Measurements from ENCODE around the gene NDC1.
"Not testable (repeated sequence)": the region's sequence is repeated elsewhere in the genome, so short reads cannot be mapped to it uniquely, and the experiment has no call there.

The NDC1 gene

DNA sequence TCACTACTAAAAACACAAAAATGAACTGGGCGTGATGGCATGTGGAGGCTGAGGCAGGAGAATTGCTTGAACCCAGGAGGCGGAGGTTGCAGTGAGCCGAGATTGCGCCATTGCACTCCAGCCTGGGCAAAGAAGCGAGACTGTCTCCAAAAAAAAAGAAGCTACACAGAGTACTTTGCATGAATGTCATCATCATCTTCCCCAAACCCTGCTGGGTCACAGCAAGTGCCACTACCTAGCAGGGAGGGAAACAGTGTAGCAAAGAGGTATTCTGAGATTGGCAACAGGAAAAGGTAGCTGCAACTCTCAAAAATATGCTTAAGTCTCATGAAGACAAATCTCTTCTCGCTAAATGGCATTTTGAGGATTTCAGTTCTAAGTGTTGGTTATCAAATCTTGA lies 12.8 kb downstream of the NDC1 start:
- no peak for DNase-seq

DNA sequence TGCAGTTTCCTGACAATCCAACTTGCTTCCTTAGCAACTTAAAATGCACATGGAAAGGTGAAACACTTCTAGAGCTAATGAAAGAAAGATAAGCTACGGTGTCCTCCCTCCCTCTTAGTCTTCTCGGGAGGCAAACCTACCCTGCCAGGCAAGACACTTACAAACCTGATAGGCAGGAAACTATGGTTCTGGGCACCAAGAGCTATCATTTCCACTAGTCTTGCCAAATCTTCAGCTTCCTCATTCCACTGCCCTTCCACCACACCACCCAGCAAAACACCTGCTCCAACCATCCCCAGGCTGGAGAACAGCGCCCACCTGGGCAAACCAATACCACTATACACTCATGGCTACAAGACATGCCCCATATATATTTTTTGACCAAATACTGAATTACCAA lies 15.2 kb downstream of the NDC1 start:
- no peak for DNase-seq

DNA sequence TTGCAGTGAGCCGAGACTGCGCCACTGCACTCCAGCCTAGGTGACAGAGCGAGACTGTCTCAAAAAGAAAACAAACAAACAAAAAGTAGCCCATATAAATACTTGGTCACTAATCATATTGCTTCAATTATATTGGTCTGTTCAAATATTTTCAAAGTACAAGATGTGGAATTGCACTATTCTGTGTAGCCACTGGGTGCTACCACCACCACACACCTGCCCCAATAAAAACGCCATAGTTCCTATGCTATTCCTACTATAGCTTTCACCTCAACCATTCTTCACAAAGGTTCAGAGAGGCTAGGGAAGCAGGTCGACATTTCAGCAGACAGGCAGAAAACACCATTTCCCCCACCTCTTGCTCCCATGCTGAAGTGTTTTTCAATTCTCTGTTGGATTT lies 16.7 kb downstream of the NDC1 start:
- no peak for DNase-seq

DNA sequence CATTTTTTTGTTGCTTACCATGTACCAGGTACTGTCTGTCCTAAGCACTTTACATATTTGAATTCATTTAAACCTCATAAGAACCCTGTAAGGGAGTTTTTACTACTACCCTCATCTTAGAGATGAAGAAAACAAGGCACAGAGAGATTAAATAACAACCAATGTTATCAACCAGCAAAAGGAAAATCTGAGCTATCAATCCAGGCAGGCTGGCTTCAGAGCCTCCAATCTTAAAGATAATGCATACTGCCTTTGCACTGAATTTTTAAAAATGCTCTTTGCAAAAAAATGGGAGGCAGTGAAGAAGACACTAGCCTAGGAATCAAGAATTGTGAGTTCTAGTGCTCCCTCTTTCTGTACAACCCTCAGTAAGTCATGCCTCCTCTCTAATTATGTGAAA lies 18.7 kb downstream of the NDC1 start:
- no peak for DNase-seq

DNA sequence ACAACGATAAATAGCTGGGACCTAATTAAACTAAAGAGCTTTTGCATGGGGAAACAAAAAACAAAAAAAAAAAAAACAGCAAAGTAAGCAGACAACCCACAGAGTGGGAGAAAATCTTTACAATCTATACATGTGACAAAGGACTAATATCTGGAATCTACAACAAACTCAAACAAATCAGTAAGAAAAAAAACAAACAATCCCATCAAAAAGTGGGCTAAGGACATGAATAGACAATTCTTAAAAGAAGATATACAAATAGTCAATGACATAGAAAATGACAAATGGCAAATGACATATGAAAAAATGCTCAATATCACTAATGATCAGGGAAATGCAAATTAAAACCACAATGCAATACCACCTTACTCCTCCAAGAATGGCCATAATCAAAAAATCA lies 21.5 kb downstream of the NDC1 start:
- not testable (repeated sequence) for DNase-seq

DNA sequence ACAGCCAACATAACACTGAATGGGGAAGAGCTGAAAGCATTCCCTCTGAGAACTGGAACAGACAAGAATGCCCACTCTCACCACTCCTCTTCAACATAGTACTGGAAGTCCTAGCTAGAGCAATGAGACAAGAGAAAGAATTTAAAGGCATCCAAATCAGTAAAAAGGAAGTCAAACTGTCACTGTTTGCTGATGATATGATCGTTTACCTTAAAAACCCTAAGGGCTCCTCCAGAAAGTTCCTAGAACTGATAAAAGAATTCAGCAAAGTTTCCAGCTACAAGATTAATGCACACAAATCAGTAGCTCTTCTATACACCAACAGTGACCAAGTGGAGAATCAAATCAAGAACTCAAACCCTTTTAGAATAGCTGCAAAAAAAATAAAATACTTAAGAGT lies 22.6 kb downstream of the NDC1 start:
- DNase-seq: not testable (repeated sequence)

DNA sequence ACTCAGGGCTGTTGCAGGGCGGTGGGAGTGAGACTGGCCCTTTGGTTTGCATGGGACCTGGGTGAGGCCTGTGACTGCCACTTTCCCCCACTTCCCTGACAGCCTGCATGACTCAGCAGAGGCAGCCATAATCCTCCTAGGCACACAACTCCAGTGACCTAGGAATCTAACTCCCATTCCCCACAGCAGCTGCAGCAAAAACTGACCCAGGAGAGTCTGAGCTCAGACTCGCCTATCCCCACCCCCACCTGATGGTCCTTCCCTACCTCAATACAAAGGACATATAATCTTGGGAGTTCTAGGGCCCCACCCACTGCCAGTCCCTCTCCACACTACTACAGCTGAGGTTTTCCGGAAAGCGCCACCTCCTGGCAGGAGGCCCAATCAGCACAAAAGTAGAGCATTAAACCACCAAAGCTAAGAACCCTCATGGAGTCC lies 26.7 kb downstream of the NDC1 start:
- DNase-seq: no peak

DNA sequence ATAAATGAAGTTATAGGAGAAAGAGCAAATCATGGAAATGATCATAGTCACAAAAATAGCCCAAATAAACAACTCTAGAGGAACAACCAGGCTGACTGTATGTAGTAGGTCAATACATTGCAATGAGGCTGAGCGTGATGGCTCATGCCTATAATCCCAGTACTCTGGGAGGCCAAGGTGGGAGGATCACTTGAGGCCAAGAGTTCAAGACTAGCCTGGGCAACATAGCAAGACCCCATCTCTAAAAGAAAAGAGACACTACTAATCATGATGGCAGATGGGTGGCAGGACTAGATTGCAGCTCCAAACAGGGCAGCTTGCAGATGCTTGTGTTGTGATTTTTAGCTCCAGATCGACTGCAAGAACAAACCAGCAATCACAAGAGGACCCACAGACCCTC lies 27.6 kb downstream of the NDC1 start:
- DNase-seq: no peak

DNA sequence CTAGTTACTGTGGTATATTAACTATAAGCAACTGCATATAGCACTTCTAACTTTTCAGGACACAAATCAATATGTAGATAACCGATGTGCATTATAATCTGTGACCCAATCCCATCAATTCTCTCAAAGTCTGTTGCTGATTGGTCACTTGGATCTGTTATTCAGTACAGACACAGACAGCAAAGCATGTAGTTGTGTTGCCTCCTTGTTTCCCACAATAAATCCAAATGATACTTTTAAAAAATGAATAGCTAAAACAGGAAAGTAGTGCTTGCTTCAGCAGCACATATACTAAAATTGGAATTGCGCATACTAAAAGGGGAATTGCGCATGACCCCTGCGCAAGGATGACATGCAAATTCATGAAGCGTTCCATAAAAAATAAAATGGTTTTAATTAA lies 28.1 kb downstream of the NDC1 start:
- no peak for DNase-seq

DNA sequence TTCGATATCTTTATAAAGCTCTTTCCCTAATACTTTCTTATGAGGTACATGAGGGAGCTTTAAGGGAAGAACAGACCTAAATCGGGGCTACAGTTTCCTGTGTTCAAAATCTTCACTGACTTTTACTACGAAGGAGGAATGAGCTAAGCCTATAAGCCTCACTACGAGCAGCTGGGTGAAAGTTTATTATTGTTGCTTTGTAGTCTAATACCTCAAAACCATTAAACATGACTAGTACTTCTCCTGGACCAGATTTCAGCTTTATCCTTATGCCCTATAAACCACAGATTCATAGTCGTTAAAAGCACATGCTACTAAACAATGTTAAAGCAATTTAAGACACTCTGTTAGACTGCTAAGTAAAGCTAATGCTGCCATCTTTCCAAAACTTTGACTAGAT lies 30.2 kb downstream of the NDC1 start:
- DNase-seq: no peak

DNA sequence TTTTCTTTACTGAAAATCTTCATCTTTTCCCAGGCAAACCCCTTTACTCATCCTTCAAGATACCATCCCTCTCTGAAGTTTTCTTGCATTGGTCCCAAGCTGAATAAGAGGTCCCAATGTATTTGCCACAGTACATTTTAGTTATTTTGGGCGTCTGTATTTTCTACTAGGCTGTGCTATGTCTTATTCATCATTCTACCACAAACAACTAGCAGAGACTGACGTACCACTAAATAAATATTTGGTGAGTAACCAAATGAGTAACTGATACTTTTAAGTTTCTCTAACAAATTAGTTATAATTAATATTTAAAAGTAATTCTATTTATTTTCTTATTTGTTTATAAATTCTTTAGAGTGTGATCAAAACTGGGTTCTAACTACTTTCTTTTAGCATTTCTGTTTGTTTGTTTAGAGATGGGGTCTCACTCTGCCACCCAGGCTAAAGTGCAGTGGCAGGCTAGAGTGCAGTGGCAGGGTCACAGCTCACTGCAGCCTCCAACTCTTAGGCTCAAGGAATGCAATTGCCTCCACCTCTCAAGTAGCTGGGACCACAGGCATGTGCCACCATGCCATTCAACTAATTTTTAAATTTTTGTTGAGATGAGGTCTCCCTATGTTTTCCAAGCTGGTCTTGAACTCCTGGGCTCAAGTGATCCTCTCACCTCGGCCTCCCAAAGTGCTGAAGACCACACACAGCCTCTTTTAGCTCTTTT lies 33.1 kb downstream of the NDC1 start:
- no peak for DNase-seq

DNA sequence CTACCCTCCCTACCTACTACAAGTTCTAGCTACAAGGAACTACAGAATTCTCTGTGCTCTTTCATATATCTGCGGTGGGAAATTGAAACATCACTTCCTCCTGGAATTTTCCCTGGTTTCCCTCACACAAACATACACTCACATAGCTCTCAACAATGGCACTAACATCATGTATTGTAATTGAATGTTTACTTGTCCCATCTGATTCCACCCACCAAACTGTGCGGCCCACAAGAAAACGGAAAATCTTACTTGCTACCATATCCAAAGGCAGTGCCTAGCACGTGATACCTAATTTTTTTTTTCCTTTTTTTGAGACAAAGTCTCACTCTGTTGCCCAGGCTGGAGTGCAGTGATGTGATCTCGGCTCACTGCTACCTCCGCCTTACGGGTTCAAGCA lies 33.9 kb downstream of the NDC1 start:
- no peak for DNase-seq

DNA sequence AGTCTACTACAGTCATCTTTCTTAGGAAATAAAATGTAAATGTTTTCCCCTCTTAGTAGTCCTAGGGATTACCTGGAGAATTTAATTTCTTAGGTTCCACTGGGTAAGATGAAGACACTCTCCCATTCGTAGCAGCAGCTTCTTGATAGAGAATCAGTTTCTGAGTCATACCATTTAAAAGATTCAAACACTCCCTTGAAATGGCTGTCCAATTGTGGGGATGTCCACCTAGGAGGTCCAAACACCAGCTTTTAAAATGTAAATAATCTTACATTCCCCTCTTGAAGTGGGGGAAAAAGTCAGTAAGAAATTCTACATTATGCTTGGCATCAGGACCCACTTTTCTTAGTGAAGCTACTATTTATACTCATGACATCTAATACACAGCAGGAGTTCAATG lies 37.5 kb downstream of the NDC1 start:
- no peak for DNase-seq

DNA sequence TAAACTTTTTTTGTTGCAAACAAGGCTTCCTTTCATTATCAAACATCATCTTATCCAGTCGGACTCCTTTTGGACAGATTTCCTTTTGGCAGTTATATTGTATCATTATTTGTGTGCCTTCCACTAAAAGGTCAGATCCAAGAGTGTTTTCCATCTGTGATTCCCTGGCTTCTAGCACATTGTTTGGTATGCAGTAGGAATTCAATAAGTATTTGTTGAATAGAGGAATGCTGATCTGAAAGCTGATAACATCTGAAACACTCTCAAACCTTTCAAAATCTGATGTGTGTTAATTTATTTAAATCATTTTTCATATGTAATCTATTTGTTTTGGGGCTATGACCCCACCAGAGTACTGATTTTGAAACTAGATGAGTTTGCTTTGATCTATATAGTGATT lies 39.0 kb downstream of the NDC1 start:
- DNase-seq: no peak

DNA sequence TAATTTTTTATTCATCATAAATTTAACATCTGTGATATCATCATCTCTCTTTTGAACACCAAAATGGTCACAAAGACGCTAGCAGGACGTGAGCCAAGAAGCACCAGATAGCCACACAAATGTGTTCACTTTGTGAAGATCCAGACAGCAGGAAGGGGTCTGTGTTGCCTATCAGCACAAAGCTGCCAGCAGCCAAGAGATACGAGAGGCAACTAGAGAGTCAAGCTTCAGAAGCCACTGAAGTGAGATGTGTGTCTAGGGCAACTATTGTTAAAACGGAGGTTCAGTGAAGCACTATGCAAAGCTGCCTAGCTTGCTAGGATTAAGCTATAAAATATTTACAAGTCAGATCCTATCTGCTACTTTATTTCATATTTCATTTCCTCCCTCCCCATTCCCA lies 45.3 kb downstream of the NDC1 start:
- DNase-seq: no peak

DNA sequence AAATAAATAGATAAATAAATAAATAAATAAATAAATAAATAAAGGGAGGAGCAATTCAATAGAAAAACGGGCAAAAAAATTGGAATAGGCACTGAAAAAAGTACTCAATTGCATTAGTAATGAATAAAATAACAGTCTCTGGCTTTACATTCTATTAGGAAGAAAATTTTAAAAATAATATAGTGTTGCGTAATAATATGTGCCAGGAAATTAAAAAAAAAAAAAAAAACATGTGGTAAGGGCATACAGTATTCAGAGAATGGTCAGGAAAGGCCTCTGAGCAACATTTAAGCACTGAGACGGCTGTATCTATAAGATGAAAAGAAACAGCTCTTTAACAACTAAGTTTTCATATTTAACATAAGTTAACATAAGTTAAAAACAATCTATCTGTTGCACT lies 50.4 kb downstream of the NDC1 start:
- no peak for DNase-seq

DNA sequence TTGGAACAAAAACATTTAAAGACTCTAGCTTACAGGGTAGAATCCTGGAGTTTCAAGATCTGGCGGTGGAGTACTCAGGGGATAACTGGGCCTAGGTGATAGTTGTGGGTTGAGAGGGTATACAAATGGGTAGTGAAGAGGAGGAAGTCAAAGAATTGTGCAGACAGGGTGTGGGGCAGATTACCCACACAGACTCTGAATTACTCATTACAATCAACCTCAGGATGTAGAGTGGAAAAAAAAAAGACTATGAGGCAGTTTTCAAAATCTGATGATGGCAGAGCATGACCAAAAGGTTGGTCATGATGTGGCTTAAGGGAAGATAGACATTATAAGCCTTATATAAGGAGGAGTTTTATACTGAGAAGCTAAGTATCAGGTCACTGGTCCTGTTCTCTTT lies 55.0 kb downstream of the NDC1 start:
- DNase-seq: no peak

DNA sequence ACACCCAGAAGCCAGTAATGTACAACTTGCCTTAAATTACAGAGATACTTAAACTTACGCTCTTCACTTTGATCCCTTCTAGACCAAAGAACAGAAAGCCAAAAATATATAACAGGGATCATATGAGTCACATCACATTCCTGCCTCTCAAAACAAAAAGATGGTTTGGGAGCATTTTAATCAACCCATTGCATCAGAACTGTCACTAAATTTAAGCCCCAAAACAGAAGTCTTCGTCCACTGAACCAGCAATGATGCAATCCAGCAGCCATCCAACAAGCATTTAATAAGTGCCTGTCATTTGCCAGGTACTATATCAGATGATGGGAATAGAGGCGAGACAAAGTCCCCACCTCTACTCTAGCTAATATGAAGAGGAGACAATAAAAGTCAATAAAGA lies 56.4 kb downstream of the NDC1 start:
- DNase-seq: no peak

DNA sequence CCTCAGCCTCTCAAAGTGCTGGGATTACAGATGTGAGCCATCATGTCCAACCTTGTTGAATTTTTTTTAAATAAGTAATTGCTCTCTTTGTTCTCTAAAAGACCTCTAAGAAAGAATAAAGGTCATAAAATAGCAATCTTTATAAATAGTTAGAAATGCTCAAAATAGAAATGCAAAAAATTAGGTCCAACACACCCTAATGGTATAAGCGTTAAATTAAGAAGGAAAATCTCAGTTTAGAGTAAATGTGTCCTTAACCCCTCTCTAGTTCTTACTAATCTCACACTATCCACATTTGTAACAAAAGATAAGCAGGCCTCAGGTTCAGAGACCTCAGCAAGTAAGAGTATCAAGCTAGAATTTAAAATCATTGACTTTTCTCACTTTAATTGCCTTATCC lies 60.8 kb downstream of the NDC1 start:
- DNase-seq: no peak

DNA sequence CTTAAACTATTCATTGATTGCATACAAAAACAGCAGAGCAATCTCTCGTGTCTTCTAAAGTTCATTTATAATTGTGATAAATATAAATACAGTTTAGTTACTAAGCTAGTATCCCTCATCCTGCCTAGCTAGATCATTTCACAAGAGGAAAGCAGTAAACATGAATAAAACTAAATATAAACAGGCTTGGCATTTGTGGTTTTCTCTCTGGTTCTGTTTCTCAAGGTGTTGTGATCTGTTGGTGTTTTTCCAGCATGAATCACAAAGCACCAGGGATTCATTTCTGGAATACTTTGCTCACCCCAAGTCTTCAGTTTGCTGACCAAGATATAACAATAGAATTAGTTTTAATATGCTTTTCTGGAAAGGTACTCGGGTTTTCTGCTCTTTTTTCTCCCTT lies 66.4 kb downstream of the NDC1 start:
- DNase-seq: no peak

DNA sequence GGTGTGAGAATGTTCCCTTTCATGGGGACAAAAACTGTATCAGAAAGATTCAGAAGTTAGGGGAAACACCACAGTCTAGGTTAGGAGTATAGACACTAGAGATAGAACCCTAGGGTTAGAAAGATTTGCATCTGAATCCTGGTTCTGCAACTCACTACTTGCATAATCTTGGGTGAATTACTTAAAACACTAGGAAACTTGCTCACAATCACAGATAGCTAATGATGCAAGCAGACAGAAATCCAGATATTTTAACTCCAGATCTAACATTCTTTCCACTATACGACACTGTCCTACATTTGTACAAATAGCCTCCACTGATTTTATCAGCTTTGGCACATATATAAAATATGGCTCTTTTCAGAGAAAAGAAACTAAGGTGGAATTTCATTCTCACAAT lies 68.3 kb downstream of the NDC1 start:
- DNase-seq: no peak

DNA sequence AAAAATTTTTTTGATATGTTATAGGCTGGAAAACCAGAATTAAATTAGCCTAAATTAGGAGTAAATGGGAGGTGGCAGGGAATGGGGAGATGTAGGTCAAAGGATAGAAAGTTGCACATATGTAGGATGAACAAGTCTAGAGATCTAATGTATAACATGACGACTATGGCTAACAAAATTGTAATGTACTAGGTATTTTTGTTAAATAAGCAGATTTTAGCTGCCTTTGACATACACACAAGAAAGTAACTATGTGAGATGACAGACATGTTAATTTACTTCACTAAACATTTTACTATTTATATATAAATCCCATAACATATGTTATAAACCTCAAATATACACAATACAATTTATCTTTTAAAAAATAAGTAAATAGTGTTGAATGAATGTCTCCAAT lies 68.9 kb downstream of the NDC1 start:
- DNase-seq: no peak

DNA sequence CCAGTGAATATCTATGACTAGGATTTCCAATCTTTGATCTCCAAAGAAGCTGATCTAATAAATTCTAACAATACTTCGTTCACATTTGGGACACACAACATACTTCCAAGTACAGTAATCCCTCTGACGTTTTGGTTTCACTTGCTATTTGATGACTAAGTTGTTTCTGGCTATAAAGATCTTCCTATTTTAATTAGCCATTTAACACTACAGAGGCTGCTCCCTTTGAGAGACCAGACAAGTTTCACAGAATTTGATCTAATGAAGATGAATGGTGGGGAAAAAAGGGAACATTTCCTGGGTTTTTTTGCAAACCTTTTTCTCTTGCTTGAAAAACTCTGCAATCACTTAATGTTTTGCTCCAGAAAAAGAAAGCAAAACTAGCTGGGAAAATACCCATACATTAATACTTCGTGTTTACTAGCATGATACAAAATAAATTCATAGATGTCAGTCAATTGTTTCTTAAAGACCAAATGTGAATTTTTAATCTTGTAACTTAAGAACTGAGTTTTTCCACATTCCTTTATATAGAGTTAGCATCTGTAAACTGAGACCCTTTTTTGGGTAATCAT lies 71.2 kb downstream of the NDC1 start:
- DNase-seq: no peak

DNA sequence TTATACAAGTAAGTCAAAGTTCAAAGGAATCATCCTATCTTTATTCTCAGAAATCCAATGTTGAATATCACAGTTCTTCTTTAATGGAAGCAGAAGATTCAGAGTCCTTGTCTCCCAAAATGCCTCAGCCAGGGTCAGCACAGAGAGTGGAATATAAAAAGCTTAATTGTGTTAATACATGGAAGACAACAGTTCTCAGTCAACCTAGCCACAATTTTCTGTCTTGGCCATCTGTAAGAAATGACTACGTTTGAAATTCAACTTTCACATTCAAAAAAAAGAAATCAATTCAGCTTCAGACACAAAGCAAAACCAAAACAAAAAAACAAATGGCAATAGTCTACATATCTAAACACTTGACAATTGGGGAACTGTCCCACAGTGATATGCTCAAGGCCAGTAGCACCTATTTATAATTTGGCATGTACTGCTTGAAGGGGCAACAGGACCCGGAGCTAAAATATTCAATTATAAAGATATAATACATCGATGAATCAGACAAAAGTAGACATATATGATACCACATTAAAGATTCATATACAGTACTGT lies 71.8 kb downstream of the NDC1 start:
- DNase-seq: no peak

DNA sequence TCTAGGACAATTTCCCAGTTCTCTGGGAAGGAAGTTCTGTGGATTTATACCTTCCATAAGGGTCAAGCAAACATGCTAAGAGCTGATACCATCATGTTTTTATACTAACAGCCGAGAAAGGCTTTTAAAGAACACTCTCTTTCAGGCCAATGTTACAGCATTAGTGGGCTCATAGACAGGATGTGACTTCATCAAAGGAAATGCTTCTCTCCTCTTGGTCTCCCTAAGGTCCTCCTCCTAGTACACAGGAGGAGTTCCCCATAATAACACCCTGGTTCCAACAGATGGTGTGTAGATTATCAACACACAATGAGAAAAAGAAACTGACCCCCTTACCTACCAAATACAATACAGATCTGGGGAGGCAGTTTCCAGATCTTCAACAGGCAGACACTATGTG lies 72.4 kb downstream of the NDC1 start:
- no peak for DNase-seq
